Fibroblast of skin of abdomen (primary cell): ENCODE results near the gene NRXN3. TPM values are rescaled to one million over a fixed set of nuclear protein-coding genes. Genes with fewer than 3 reads are reported as not detected.
A peak's percentile ranks its signal among the peaks of the same experiment; 100 is the strongest.

Source experiments
- DNase-seq: peaks from one replicate; pipeline ENCODE4 v3.0.0-alpha.2; 2013
- polyA plus RNA-seq, 2 experiments: library from polyadenylated mRNA; unstranded; fragments of 120-200 nt; gene quantifications; one replicate each; pipeline ENCODE4 v1.2.1, GENCODE V29; 2013; ENCODE audit not compliant: insufficient read length in 2 of 2

The NRXN3 gene
- 1.8 TPM for polyA plus RNA-seq (2013, experiment 1 of 2; ENCODE audit: insufficient read length)
- 2.1 TPM for polyA plus RNA-seq (2013, experiment 2 of 2; ENCODE audit: insufficient read length)

DNA sequence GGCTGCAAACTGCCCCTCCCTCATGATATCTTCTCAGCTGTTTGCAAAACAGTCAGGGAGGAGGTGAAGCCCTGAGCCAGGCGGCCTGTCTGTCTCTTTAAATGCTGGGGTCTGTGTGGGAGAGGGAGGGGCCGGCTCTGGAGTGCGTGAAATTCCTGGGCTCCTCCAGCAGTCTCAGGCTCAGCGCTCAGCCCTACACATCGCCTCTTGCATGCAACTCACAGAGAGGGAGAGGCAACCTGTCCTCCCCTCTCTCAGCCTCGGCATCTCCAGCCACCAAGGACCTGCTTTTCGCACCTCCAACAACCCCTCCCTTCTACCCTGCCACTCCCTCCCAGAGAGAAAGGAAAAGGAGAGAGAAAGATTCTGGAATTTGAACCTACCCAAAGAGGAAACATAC lies at the start of gene NRXN3:
Gene NRXN3 (plus strand): TSS at position 171 of the 400 bp plus-strand sequence. CDS start 72,721 bp downstream, outside the sequence.
- no peak for DNase-seq

DNA sequence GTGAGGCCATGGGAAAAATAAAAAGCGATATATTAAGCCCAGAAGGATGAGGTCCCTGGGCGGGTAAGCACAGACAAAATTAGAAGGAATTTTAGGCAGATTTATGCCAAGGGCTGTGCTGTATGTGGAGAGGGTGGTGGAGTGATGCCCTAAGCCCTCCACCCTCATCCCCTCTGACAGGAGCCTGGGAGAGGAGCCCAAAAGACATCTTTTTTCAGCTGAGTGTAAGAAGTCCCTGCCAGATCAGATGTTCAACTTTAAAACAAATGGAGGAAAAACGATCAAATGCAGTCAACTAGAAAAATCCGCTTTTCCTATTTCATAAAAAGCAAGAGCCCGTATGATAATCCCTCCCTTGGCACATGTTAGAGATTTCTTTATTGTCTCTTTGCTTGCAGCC lies 47.7 kb upstream of the NRXN3 start:
- no peak for DNase-seq

DNA sequence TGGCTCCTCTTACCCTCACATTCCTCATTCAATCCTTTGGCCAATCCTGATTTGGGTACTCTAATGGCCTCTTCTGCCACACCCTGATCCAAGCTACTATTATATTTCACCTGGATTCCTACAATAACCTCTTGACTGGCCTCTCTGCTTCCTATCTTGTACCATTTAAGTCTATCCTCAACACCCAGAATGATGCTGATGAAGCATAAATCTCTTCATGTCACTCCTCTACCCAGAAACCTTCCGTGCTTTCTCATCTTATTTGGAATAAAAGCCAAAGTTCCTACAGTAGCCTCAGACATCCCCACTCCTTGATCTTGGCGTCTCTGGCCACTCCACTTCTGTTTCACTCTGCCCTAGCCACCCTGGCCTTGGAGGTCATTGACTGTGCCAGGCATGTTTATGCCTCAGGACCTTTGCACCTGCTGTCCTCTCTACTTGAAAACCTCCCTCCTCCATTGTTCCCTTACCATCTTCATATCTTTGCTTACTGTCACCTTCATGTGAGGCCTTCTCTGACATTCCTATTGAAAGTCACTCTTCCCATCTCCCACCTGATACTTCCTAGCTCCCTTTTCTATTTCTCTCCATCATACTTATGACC lies 46.4 kb upstream of the NRXN3 start:
- no peak for DNase-seq

DNA sequence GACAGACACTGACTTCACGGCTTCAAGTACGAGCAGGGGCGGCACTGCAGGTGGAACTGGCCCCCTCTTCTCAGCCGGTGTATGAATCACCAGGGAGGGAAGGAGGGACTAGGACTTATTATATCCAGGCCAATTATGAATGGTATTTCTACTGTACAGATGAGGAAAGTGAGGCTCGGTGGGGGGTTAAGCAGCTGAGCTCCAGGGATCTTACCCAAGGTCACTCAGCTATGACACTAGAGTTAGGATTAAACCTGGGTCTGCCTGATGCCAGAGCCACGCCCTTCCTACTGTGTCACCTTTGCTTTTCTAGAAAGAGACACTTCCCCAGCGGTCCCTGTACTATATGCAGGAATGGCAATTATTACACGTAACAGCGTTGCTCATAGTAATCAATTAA lies 42.2 kb upstream of the NRXN3 start:
- DNase-seq: no peak

DNA sequence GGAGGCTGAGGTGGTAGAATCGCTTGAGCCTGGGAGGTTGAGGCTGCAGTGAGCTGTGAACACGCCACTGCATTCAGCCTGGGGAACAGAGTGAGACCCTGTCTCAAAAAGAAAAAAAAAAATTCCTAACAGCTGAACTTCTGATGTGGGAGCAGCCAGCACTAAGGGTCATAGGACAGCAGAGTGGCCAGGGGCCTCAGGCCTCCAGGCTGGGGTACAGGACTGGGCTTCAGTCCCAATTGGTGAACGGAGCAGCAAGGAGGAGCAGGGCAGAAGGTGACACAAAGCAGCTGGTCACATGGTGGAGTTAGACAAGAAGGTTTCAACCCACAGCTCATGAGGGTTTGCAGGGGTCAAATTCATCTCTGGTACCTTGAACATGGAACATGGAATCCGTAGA lies 40.8 kb upstream of the NRXN3 start:
- no peak for DNase-seq

DNA sequence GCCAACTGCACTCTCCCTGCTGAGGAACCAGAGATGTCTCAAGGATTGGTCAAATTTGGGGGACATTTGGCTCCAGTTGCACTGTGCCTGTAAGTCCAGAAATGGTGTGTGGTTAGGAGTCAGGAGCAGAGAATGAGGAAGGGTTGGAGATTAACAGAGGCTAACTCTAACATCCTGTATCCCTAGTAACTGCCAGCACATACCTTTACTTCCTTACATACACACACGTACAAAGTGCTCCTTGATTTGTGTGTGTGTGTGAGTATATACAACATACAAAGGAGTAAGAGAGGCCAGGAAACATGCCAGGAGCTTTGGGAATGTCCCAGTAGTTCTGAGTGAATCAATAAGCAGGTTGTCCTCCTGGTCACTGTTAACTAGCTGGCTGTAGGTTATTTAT lies 39.8 kb upstream of the NRXN3 start:
- DNase-seq: no peak

DNA sequence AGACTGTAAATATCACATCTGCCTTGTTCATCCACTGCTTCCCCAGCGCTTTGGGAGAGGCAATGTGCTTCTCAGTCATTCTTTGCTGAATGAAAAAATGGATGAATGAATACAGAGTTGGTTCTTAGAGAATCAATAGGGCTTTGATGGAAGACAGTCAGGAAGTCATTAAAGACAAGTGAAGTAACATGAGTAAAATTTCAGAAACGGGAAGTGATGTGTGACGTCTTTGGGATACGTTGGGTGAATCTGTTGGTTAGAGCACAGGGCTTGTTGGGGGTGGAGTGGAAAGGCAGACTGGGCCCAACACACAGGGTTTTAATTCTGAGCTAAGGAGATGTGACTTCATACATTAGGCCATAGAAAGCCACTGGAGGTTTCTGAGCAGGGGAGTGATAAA lies 39.0 kb upstream of the NRXN3 start:
- no peak for DNase-seq

DNA sequence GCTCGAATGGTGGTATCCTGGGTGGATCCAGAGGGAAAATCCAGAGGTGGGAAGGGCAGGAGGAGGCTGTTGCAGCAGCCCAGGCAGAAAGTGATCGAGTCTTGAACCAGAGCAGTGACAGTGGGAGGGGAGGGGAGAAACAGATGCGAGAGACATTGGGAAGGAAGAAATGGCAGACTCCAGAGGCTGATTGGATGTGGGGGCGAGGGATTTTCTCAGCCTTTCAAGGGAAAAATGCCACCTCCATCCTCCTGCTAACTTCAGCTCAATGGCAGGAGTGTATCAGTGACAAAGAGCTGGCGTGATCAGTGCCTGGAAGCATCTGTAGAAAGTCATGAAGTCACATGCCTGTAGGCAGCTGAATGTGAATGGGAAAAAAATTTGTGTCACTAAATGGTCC lies 38.6 kb upstream of the NRXN3 start:
- DNase-seq: no peak

DNA sequence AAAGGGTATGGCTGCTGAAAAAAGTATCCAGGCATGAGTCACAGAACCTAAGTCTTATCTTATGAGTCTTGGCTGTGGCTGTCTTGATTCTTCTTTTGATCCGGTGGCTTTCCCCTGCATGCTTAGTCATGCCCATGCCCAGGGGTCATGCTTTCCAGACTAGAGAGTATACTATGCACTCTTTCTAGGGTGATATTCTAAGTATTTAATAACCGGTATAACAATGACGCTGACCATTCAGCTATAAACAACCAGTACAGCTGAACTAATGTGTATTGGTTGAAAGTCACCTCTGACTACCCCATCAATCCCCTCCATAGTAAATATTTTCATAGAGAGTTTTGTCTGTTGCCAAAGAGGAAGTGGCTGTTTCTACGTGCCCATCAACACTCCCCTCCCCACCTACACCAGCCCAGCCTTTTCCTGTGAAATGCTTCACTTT lies 34.7 kb upstream of the NRXN3 start:
- DNase-seq: no peak

DNA sequence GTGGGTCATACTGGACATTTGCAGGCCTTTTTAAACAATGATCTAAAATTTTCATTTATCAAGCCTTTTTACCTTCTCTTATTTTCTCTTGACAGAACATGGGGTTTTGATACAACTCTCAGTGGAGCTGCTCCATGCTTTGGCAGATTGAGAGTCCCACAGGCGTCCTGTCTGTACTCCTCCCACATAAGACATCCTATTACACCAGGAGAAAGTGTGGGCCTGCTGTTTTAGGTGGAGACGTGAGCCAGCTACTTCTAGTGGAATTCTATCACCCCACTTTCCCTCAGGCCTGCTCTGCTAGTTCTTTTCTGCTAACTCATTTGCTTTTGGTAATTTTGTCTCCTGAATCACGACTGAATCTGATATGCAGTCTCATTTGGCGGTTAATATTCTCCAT lies 33.5 kb upstream of the NRXN3 start:
- no peak for DNase-seq

DNA sequence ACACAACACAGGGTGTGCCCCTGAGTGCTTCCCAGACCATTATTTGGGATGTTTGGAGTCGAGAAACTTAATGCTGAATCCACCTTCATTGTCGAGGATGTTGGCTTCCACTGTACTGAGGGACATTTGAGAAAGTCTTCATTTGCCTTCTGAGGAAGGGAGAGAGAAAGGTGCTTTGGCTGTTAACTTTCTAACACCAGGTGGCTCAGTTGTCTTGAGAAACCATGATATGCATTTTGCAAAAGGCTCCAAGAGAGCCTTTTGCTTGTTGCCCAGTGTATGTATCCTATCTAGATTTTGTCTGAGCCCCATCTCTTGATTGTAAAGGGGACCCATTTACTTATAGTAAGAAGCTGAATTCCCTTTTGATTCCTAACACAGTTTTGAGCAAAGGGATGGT lies 28.6 kb upstream of the NRXN3 start:
- DNase-seq: no peak

DNA sequence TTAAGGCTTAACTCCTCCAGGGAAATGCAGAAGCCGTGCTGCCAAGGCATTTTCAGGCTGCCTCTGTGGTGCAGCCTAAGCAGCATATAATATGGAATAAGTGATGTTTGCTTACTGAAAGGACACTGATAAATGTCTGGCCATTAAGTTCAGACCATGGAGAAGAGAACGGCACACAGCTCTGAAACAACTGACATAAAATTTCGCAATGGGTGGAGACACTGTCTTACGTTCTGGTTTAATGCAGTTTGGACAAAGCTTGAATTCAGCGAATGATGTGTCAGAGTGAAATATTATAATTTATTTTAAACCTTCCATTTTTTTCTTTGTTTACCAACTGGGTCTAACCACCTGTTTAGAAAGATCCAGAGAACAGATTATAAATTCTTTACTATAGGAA lies 27.2 kb upstream of the NRXN3 start:
- no peak for DNase-seq

DNA sequence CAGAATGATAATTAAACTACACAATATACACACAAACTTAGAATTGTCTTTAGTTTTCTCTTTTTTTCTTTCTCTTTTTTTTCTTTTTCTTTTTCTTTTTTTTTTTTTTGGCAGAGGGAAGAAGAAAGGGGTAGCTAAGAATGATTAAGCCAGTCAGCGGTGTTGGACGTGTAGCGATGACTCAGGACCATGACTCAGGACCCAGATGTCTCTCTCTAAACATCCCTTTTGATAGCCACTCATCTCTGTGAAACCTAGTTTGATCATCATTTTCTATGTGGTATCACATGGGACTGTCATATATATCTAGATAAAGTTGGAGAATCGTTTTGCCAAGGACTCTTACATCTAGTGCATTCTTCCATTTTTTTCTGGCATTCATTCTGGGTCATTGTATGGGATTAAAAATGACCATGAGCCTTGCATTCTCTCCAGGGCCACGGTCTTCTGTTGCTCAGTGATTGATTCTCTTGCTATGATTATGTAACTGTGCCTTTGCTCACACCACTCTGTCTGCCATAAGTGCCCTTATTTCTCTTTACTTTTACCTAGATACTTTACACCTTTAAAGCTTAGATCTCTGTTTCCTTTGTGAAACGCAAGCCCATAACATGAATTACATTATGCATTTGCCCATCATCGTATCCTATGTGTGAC lies 26.6 kb upstream of the NRXN3 start:
- DNase-seq: peak; percentile 28

DNA sequence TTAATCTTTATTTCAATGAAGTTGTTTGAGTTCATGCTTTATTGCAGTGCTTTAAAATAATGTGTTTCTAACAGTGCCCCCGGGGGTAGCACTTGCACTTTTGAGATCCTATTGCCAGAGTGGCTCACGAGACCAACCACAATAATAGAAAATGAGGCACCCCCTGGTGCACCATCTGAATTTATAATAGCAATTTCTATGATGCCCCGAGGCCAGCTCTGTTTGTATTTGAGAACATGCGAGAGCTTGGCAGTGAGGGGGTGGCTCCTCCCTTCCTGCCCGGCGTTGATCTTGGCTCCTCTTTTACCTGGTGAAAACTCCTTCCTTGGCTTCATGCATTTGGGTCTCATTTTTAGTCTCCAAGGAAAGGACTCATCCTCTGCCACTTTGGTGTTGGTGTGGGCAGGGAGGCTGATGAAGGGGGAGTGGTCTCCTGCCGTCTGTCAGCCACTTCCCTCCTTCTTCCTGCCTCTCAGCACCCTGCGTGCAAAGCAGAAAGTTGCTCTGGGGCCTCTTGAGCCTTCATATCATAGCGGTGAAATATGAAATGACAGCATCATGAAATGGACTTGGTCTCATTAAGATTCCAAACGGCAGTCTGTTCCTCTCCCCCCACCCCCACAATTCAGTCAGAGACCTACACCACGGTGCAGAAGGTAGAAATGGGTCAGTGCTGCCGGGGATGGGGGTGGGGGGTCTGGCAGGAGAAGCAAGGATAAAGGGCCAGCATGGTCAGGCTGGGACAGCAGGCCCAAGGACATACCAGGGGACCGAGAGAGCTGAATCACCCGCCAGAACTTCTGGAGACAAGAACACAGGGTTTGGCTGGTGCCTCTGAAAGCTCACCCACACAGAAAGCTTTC lies 17.7 kb upstream of the NRXN3 start:
- DNase-seq: no peak

DNA sequence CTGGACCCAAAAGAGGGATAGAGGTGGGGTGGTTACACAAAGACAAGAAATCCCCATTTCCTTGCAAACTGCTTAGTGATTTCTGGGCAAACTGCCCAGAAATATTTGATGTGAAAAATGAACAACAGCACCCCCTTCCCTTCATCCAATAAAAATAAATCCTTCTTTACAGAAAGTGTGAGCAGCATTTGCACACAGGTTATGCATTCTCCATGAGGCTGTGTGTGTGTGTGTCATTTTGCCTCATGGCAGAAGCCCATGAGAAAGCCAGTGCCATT lies 17.2 kb upstream of the NRXN3 start:
- peak; percentile 5 for DNase-seq

DNA sequence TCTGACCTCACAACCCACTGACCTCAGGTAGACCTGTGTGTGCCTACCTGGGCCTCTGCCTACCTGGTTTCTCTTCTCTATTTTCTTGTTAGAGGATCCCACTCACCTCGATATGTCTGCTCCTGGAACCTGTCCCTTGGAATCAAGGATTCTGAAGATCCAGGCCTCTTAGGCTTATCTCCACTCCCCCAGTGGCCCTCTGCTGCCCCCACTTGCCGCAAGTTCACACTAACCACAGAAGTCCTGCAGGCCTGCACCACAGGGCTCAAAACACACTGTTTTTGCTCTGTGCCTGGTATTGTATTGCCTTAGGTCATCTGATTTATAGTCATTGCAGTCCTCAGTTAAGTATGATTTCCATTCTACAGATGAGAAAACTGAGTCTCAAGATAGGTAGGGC lies 15.3 kb upstream of the NRXN3 start:
- DNase-seq: no peak

DNA sequence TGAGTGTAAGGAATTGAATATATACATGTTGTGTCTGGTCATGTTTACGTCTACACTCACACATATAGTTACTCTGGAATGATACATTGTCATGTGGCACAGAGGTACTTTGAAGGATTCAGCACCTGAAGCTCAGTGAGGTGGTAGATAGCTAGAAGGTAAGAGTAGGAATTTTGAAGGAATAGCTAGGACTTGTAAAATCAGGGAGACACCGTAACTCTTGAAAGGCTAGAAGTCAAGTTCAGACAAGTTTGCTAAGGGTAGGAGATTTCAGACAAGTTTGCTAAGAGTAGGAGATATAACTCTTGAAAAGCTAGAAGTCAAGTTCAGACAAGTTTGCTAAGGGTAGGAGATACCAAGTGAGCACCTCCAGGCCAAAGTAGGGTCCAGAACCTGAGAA lies 14.0 kb upstream of the NRXN3 start:
- no peak for DNase-seq

DNA sequence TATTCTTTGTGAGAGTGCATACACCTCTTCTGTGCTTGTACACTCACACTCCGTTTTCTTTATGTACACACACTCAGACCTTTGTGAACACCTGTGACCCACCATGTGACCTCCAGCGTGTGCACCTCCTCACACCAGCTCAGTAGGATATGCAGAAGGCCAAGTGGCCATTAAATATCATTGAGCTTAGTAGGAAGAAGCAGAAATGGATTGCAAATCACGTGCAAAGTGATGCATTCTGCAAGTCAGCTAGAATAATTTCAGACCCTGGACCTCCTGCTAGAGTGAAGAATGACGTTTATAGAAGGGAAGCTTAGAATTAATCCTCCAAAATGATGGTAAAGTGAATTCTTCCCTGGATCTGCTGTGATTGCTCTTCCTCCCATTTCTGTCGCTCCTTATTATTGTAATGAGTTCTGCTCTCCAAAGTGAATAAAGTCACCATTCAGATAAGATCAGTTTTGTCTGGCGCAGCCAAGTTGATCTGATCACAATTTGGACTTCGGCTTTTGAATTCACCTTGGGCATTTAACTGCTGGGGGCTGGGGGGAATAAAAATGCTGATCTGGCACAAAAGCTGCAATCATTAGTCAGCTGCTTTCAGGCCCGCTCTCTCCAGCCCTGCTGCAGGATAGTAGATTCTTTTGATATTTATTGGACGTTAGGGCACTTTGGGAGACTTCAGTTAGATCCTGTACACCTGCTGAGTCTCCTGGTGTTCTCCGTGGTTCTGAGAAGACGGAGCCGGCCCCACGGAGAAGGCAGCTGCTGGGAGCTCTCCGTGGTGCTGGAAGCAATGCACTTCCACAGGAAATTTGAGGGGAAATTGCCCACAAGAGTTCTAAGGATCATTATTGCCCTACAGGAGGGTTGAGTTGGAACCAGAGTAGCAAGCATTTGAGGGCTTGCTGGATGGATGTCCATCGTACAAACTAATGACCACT lies 12.4 kb upstream of the NRXN3 start:
- peak; percentile 4 for DNase-seq

DNA sequence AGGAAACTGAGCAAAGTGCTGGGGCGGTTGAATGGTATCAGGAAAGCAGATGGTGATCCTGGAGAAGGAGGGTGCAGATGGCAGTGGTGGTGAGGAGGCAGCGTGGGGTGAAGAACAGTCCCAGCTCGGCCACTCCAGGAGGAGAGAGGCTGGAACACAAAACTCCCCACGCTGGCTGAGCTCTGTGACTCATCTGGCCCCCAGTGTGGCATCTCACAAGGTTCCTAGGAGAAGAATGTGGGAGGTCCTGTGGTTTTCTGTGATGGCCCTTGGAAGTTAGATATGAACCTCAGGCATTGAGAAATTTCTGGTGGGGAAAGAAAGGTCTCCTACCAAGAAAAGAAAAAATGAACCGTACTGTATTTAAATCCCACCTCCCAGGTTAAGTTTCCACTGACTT lies 8.0 kb upstream of the NRXN3 start:
- DNase-seq: peak; percentile 4

DNA sequence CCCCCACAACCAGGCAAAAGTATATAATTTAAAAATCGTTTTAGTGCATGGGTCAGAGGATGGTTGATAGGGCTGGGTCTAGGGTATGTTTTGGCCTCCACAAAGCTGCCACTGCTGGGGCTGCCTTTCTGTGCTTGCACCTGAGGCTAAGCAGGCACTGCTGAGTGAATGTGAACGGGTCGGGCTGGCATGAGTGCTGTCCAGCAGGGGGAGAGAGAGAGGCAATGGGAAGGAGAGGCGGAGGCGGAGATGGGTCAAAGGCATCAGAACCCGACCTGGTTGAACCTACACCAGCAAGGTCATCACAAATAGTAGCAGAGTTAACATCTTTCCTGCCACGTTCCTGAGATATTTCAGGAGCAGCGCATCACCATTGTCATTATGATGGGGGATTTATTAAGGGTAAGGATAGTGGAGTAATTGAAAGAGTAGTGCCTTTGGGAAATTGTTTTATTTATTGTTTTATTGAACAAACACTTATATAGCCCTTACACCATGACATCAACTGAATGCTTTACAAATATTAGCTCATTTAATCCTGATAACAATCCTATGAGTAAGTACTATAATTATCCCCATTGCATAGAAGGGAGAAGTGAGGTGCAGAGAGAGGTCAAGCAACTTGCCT lies 5.8 kb upstream of the NRXN3 start:
- no peak for DNase-seq

DNA sequence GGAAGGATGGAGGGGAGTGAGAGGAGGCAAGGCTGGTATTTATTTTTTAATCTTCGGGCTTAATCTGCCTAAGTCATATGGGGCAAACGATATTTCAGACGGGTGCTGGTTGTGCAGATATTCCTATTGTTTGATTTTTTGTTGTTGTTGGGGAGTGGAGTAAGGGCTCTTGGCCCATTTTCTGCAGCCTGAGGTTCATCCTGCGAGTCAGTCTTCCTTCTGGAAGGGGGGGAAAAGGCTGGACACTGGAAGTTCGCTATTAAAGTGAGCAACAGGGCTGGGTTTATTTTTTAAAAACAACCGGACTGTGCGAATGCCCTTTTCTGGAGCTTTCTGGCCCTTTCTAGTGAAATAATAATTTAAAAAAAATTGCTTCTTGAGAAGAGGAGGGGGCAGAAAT lies 2.3 kb downstream of the NRXN3 start:
- no peak for DNase-seq

DNA sequence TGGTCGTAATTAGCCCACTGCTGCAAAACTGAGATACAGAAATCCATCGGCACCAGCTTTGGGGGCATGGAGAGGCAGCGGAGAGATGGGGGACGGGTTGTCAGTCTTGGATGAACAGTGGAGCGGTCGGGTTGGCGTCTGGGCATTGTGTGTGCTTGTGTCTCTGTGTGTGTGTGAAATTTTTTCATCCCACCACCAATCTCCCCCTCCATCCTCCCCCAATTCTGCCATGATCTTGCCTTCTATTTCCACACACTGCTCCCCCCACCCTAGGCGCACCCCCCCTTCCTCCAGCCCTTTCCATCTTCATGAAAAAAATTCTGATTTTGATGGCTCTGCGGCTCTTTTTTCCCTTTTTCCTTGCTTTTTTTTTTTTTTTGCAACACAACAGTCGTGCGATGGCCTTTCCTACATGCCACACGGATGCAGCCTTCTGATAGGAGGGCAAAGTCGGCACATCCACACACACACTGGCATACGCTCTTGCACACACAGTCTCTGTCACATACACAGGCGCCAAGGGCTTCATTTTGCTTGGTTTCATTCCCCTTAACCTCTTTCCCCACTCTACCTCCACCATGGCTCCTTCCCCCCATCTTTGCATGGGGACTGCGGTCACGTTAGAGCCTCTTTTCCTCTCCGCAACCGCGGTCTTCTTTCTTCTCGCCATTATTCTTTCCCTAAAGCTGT lies 3.3 kb downstream of the NRXN3 start:
- DNase-seq: no peak
